DMS53 (cell line): Measurements from ENCODE around the gene POLR2E.
A peak's percentile ranks its signal among the peaks of the same experiment; 100 is the strongest.

Source experiments
- DNase-seq: peaks from one replicate; lab custom pipeline; 2025; lab: John Stamatoyannopoulos, UW

Gene POLR2E

GRCh38 chr19:1064661-1065605 is 30.2 kb downstream of the POLR2E start:
- DNase-seq = peak; percentile 83

GRCh38 chr19:1063909-1064660 is 31.1 kb downstream of the POLR2E start:
- peak; percentile 55 for DNase-seq

GRCh38 chr19:1063030-1063908 is 31.9 kb downstream of the POLR2E start:
- DNase-seq = peak; percentile 56

- no peak for DNase-seq
Measured at GRCh38 chr19:1062387-1063029, 32.7 kb downstream of the POLR2E start.

GRCh38 chr19:1061987-1062386 is 33.2 kb downstream of the POLR2E start:
- DNase-seq = no peak

GRCh38 chr19:1060689-1061088 is 34.5 kb downstream of the POLR2E start:
- no peak for DNase-seq

GRCh38 chr19:1058112-1058511 is 37.1 kb downstream of the POLR2E start:
- no peak for DNase-seq

GRCh38 chr19:1057176-1057855 is 37.9 kb downstream of the POLR2E start:
- DNase-seq = peak; percentile 86

- DNase-seq = no peak
Measured at GRCh38 chr19:1055886-1056620, 39.1 kb downstream of the POLR2E start.

- DNase-seq = no peak
Measured at GRCh38 chr19:1055028-1055425, 40.1 kb downstream of the POLR2E start.

GRCh38 chr19:1054102-1055027 is 40.8 kb downstream of the POLR2E start:
- no peak for DNase-seq

GRCh38 chr19:1053176-1054101 is 41.7 kb downstream of the POLR2E start:
- no peak for DNase-seq

GRCh38 chr19:1052349-1052975 is 42.7 kb downstream of the POLR2E start:
- DNase-seq = no peak

- no peak for DNase-seq
Measured at GRCh38 chr19:1051791-1052190, 43.4 kb downstream of the POLR2E start.

GRCh38 chr19:1050989-1051788 is 44.0 kb downstream of the POLR2E start:
- DNase-seq = no peak

GRCh38 chr19:1049800-1050199 is 45.4 kb downstream of the POLR2E start:
- DNase-seq = no peak

- no peak for DNase-seq
Measured at GRCh38 chr19:1049106-1049505, 46.1 kb downstream of the POLR2E start.
